GM19397 (cell line): ENCODE data around the gene KIAA1191.
"Not testable (repeated sequence)": the region's sequence is repeated elsewhere in the genome, so short reads cannot be mapped to it uniquely, and the experiment has no call there.

Experiments
- ATAC-seq: cut with Tn5 transposase; IDR thresholded peaks from one replicate; pipeline ENCODE4 v1.9.1; 2021; ENCODE audit warnings: mild to moderate bottlenecking, moderate library complexity; ENCODE audit not compliant: unreplicated experiment

The KIAA1191 gene

GRCh38 chr5:176317534-176318374 is 43.8 kb downstream of the KIAA1191 start:
- no peak for ATAC-seq

GRCh38 chr5:176305356-176305755 is 56.2 kb downstream of the KIAA1191 start:
- not testable (repeated sequence) for ATAC-seq
